GM12874 (cell line): Measurements from ENCODE around the gene ANKRD24.
A peak's percentile ranks its signal among the peaks of the same experiment; 100 is the strongest.

ENCODE experiments used
- CTCF ChIP-seq: IDR thresholded peaks from 2 replicates; pipeline ENCODE4 v1.5.1; 2011; ENCODE audit warnings: low read depth, mild to moderate bottlenecking, control low read depth, low read length, moderate library complexity; ENCODE audit not compliant: insufficient read depth

The ANKRD24 gene

GRCh38 chr19:4178990-4179389 lies 3.5 kb upstream of the ANKRD24 start:
- TF ChIP-seq CTCF: no peak

DNA sequence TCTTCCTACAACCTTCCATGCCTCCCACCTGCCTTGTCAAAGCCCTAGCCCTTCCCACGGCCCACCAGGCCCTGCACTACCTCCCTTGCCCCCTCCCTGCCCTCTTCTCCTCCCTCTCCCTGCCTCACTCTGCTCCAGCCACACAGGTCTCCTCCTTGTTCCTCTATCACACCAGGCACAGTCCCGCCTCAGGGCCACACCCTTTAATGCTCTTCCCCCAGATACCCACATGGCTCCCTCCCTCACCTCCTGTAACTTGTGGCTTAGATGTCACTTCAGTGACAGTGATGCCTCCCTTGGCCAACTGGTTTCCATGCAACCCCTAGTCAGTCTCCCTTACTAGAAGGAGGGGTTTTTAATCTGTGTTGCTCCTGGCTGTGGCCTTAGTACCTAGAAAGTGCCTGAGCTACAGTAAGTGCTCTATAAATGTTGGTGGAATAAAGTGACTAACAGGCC lies 1.4 kb upstream of the ANKRD24 start:
- TF ChIP-seq CTCF: no peak

DNA sequence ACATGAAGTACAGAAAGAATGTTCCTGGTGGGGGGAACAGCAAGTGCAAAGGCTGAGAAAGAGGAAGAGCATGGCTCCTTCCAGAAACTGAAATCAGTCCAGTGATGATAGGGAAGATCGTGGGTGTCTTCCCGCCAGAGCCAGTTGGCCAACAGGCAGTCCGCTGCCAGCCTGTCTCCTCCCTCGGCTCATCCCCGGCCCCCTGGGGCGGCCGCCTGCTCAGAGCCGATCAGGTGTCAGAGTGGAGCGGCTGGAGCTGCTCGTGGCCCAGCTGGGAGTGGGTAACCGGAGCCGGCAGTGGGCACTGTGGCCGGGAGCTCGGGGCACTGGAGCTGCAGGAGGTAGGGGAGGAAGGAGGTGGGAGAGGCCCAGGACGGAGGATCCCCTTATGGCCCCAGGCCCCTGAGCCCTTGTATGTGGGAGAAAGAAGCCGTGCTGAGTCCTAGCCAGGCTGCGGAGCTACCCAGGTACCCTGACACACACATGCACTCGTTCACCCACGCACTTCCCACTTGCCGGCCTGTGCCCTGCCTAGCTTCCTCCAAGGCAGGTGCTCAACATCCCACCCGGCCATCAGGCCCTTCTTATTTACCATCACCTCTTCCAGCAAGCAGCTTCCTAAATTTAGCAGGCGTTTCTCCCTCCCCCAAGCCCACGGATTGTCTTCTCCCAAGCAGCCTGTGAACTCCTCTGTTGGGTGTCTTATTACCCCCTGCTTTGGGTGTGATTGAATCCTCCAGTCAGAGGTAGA lies 1.7 kb downstream of the ANKRD24 start:
- no peak for TF ChIP-seq CTCF

GRCh38 chr19:4184718-4185352 lies 2.3 kb downstream of the ANKRD24 start:
- TF ChIP-seq CTCF: no peak

DNA sequence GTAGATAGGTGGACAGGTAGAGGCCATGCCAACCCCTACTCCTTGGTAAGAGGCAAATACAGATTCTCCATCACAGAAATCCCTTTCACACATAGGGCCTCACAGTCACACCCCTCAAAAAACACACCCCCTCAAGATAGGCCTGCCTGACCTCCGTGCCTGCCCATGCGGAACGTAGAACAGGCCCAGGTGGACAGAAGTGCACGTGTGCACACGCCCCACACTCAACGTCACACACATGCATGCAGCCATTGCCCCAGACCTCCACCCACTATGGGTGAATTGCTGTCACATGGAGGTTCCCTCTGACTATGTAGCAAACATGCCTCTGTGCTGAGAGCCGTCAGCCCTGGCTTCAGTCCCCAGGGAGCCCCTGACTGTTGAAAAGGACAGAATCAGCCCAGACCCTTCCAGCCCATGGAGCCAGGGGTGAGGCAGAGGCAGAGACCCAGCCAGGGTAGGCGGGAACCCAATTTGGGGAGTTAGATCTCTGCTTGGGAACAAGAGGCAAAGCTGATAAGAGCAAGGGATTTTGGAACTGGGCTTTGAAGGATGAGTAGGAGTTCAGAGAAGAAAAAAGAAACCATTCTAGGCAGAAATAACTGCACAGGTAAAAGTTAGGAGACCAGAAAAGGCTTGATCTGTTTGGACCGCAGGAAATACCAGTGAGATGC lies 3.1 kb downstream of the ANKRD24 start:
- no peak for TF ChIP-seq CTCF

DNA sequence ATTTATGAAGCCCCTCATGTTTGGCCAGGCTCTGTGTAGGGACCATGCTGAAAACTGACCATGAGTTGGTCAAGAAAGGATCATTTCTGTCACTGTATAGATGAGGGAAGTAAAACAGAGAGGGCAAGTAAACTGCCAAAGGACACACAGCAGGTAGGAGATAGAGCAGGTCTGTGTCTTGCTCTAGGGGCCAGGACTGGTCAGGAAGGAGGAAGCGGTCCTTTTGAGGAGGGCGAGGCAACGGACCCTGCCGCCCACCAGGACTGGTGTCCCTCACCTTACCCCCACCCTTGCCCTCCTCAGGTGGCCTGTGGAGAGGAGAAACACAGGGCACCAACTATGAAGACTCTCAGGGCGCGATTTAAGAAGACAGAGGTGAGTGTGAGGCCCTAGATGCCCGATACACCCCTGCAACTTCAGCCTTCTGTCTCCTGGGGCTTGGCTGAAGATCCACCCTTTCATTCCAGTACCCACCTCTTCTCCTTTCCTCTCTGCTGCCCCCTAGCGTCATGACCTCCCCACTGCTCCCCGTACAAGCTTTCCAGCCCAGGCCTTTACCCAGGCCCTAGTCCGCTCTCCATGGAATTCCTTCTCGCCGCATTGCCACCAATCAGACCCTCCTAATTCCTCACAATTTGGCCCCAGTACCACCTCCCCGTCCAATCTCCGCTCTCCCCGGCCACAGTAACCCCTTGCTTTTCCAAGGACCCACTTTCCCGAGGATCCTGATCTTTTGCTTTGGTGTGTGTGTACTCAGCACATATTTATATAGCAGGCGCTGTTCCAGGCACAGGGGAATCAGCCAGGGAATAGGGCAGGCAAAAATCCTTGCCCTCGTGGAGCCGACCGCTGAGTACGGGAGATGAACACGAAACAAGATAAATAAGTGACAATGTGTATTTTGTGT lies 3.9 kb downstream of the ANKRD24 start:
- peak; percentile 93 for TF ChIP-seq CTCF
